Naive thymus-derived CD4-positive, alpha-beta T cell (primary cell): Measurements from ENCODE around the gene GNA14. TPM values are rescaled to one million over a fixed set of nuclear protein-coding genes. Genes with fewer than 3 reads are reported as not detected.
"Not testable (repeated sequence)": the region's sequence is repeated elsewhere in the genome, so short reads cannot be mapped to it uniquely, and the experiment has no call there.

Experiments
- ATAC-seq: fragments of 150-1000 bp; cut with Tn5 transposase; 2 replicates; pipeline ENCODE4 v1.10.0; 2021; ENCODE audit warnings: mild to moderate bottlenecking, moderate library complexity
- CTCF ChIA-PET: fragments of 350-600 bp; sonication (Branson Sonifier 250); formaldehyde crosslinking; loops from one replicate; lab custom pipeline; 2021; ENCODE audit warnings: antibody characterized with exemption; lab: Charles Lee
- POLR2A ChIA-PET: fragments of 350-600 bp; sonication (Branson Sonifier 250); formaldehyde crosslinking; loops from one replicate; lab custom pipeline; 2021; ENCODE audit warnings: antibody characterized with exemption, inconsistent platforms; lab: Charles Lee
- DNase-seq, 9 donors: peaks; one replicate each; pipeline versions ENCODE4 v3.0.0 to v3.0.0-alpha.2; 2020 to 2022; ENCODE audit warnings: mixed read lengths in 1 of 9
- H3K27ac ChIP-seq: one replicate; pipeline ENCODE4 v1.7.0; 2013; ENCODE audit warnings: mild to moderate bottlenecking, low read depth, low read length, moderate library complexity
- H3K27me3 ChIP-seq, 2 donors: one replicate each; pipeline ENCODE4 v1.7.0; 2013; ENCODE audit warnings: low read length in 2 of 2, mild to moderate bottlenecking in 2 of 2, moderate library complexity in 2 of 2; ENCODE audit not compliant: control insufficient read depth in 2 of 2, insufficient read depth in 2 of 2
- H3K36me3 ChIP-seq, 3 experiments: 1 replicate in 2 of 3; 2 replicates in 1 of 3; pipeline ENCODE4 v1.7.0; 2013; ENCODE audit warnings: low read length in 3 of 3, mild to moderate bottlenecking in 3 of 3, moderate library complexity in 1 of 3; ENCODE audit not compliant: insufficient read depth in 3 of 3, control insufficient read depth in 2 of 3
- H3K4me1 ChIP-seq, 2 donors: one replicate each; pipeline ENCODE4 v1.7.0; 2013; ENCODE audit warnings: low read length in 2 of 2, mild to moderate bottlenecking in 2 of 2, moderate library complexity in 1 of 2; ENCODE audit not compliant: control insufficient read depth in 2 of 2, insufficient read depth in 2 of 2
- H3K4me3 ChIP-seq: 2 replicates; pipeline ENCODE4 v1.7.0; 2013; ENCODE audit warnings: mild to moderate bottlenecking, low read length
- H3K9me3 ChIP-seq, 3 experiments: 1 replicate in 2 of 3; 2 replicates in 1 of 3; pipeline ENCODE4 v1.7.0; 2013; ENCODE audit warnings: low read length in 3 of 3; ENCODE audit not compliant: control insufficient read depth in 2 of 3
- H3K27ac Mint-ChIP-seq, 9 donors: one replicate each; pipeline ENCODE4 v1.8.0; 2020 to 2022; ENCODE audit warnings: mixed read lengths in 9 of 9, mild to moderate bottlenecking in 8 of 9, moderate library complexity in 5 of 9, inconsistent platforms in 2 of 9
- H3K27me3 Mint-ChIP-seq, 5 donors: one replicate each; pipeline ENCODE4 v1.8.0; 2021 to 2022; ENCODE audit warnings: mixed read lengths in 5 of 5, mild to moderate bottlenecking in 1 of 5
- H3K36me3 Mint-ChIP-seq, 5 donors: one replicate each; pipeline ENCODE4 v1.8.0; 2020 to 2022; ENCODE audit warnings: mixed read lengths in 5 of 5, mild to moderate bottlenecking in 3 of 5, inconsistent platforms in 1 of 5
- H3K4me1 Mint-ChIP-seq, 7 donors: one replicate each; pipeline ENCODE4 v1.8.0; 2020 to 2022; ENCODE audit warnings: mixed read lengths in 7 of 7, mild to moderate bottlenecking in 3 of 7, inconsistent platforms in 1 of 7
- H3K4me3 Mint-ChIP-seq, 10 donors: one replicate each; pipeline ENCODE4 v1.8.0; 2020 to 2022; ENCODE audit warnings: mild to moderate bottlenecking in 10 of 10, mixed read lengths in 10 of 10, moderate library complexity in 6 of 10, inconsistent platforms in 2 of 10
- H3K9me3 Mint-ChIP-seq, 11 donors: one replicate each; pipeline ENCODE4 v1.8.0; 2020 to 2022; ENCODE audit warnings: mixed read lengths in 11 of 11, mild to moderate bottlenecking in 4 of 11, inconsistent platforms in 1 of 11, moderate library complexity in 1 of 11
- intact Hi-C, 2 donors: fragments of 100-400 bp; cut with micrococcal nuclease; formaldehyde crosslinking; loops; one replicate each; pipeline ENCODE4 v1.15.1; 2023
- polyA plus RNA-seq, 2 donors: library from polyadenylated mRNA; unstranded; fragments of 300-500 nt; fragmentation: Illumina TruSeq; gene quantifications; one replicate each; pipeline ENCODE4 v1.2.3, GENCODE V29; 2021
- total RNA-seq, 6 experiments: library from RNA in 5 of 6; stranded (reverse) in 5 of 6; gene quantifications; 1 replicate in 5 of 6; 2 replicates in 1 of 6; pipeline ENCODE4 v1.2.3 and lab custom pipeline; 2021 to 2026

Gene GNA14
- total RNA-seq (under 1 TPM in 1 of 5 experiments, not detected in 4; 0.34 TPM), polyA plus RNA-seq (not detected), total RNA-seq (lab: John Stamatoyannopoulos, UW) (not detected)

- Mint-ChIP-seq H3K9me3 (peaks cover 0 to 2% (median 0%) of the 10 kb centered on the region in 11 donors), H3K27ac (no peak within 1 kb of the TSS), H3K36me3 (peaks cover 0 to 2% (median 0%) of the 10 kb centered on the region in 5 donors), H3K4me3 (peak within 1 kb of the TSS; percentile 44 to 81 (median 72)), H3K27me3 (peaks cover 36 to 59% (median 47%) of the 10 kb centered on the region in 5 donors), H3K4me1 (peaks cover 0 to 22% (median 14%) of the 10 kb centered on the region in 7 donors)
- no peaks in the 10 kb centered on the region for H3K27me3 ChIP-seq
- no peaks in the 10 kb centered on the region for H3K9me3 ChIP-seq
- ChIA-PET CTCF (interaction anchor here (0.5 kb wide), 1 partner anchor 194 kb away, joined by 3 read pairs; no protein-coding TSS in a partner anchor), POLR2A (no interaction called here)
- no peaks in the 10 kb centered on the region for H3K4me1 ChIP-seq
- DNase-seq: peak in 1 of 9 donors; percentile 26
- no peaks in the 10 kb centered on the region for H3K36me3 ChIP-seq
- H3K27ac ChIP-seq: no peak within 1 kb of the TSS
- peak; percentile 33 for ATAC-seq
- intact Hi-C loops: no loop called here
- H3K4me3 ChIP-seq: peak within 1 kb of the TSS; percentile 20
Observed at GRCh38 chr9:77648234-77649108, at the start of gene GNA14. Gene GNA14 (minus strand): TSS chr9:77648322. CDS start chr9:77647793, 529 bp downstream.

DNA sequence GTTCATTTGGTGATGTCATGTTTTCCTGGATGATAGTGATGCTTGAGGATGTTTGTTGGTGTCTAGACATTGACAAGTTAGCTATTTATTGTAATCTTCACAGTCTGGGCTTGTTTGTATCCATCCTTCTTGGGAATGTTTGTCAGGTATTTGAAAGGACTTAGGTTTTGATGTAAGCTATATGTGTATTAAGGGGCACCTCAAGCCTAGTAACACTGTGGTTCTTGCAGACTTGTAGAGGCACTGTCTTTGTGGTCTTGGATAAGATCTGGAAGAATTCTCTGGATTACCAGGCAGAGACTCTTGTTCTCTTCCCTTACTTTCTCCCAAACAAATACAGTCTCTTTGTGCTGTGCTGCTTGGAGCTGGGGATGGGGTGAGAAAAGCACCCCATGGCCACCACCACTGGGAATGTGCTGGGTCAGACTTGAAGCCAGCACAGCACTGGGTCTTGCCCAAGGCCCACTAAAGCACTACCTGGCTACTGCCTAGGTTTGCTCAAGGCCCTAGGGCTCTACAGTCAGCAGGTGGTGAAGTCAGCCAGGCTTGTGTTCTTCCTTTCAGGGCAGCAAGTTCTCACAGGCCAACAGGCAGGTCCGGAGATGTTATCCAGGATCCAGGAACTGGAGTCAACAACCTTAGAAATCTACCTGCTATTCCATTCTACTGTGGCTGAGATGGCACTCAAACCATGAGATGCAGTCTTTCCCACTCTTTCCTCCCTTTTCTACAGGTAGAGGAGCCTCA, 49.3 kb upstream of the GNA14 start:
- Histone ChIP-seq H3K27ac (no peak overlapping the region), H3K9me3 (no peaks in the 10 kb centered on the region), H3K4me3 (no peak overlapping the region), H3K36me3 (no peaks in the 10 kb centered on the region), H3K27me3 (no peaks in the 10 kb centered on the region), H3K4me1 (no peaks in the 10 kb centered on the region)
- intact Hi-C loops: no loop called here
- ATAC-seq (no peak), DNase-seq (no peak)
- peaks cover 0 to 20% (median 13%) of the 10 kb centered on the region in 5 donors for H3K27me3 Mint-ChIP-seq
- ChIA-PET POLR2A (no interaction called here), CTCF (no interaction called here)
- peaks cover 0 to 6% (median 4%) of the 10 kb centered on the region in 5 donors for H3K36me3 Mint-ChIP-seq
- no peak overlapping the region for H3K4me3 Mint-ChIP-seq
- H3K27ac Mint-ChIP-seq: no peak overlapping the region
- peaks cover 0 to 46% (median 14%) of the 10 kb centered on the region in 11 donors for H3K9me3 Mint-ChIP-seq
- H3K4me1 Mint-ChIP-seq: no peaks in the 10 kb centered on the region

GRCh38 chr9:77690723-77691122, 42.6 kb upstream of the GNA14 start:
- H3K27me3 Mint-ChIP-seq: peaks cover 3 to 20% (median 9%) of the 10 kb centered on the region in 5 donors
- DNase-seq, intact Hi-C loops, ATAC-seq, H3K9me3 ChIP-seq, H3K36me3 ChIP-seq, H3K4me1 Mint-ChIP-seq, POLR2A ChIA-PET, H3K36me3 Mint-ChIP-seq, H3K27ac ChIP-seq, CTCF ChIA-PET, H3K27me3 ChIP-seq, H3K4me1 ChIP-seq, H3K27ac Mint-ChIP-seq, H3K4me3 Mint-ChIP-seq, H3K4me3 ChIP-seq: not testable (repeated sequence)
- peaks cover 0 to 52% (median 10%) of the 10 kb centered on the region in 11 donors for H3K9me3 Mint-ChIP-seq

DNA sequence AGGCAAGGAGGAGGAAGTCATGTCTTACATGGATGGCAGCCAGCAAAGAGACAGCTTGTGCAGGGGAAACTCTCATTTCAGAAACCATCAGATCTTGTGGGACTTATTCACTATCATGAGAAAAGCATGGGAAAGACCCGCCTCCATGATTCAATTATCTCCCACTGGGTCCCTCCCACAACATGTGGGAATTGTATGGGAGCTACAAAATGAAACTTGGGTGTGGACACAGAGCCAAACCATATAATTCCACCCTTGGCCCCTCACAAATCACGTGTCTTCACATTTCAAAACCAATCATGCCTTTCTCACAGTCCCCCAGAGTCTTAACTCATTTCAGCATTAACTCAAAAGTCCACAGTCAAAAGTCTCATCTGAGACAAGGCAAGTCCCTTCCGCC, 42.0 kb upstream of the GNA14 start:
- CTCF ChIA-PET: not testable (repeated sequence)

DNA sequence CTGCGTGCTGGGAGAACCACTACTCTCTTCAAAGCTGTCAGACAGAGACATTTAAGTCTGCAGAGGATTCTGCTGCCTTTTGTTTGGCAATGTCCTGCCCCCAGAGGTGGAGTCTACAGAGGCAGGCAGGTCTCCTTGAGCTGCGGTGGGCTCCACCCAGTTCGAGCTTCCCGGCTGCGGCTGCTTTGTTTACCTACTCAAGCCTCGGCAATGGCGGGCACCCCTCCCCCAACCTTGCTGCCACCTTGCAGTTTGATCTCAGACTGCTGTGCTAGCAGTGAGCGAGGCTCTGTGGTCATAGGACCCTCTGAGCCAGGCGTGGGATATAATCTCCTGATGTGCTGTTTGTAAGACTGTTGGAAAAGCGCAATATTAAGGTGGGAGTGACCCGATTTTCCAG, 39.6 kb upstream of the GNA14 start:
- H3K4me1 ChIP-seq, H3K36me3 ChIP-seq, CTCF ChIA-PET, H3K27ac ChIP-seq, H3K36me3 Mint-ChIP-seq, ATAC-seq, POLR2A ChIA-PET, H3K9me3 ChIP-seq, H3K4me3 ChIP-seq, DNase-seq, H3K4me1 Mint-ChIP-seq, H3K27ac Mint-ChIP-seq, H3K4me3 Mint-ChIP-seq, intact Hi-C loops, H3K27me3 ChIP-seq: not testable (repeated sequence)
- Mint-ChIP-seq H3K9me3 (peaks cover 0 to 42% (median 8%) of the 10 kb centered on the region in 11 donors), H3K27me3 (peaks cover 0 to 13% (median 3%) of the 10 kb centered on the region in 5 donors)

More for the DNA sequence above, 42.0 kb upstream of the GNA14 start:
- H3K27ac Mint-ChIP-seq, H3K36me3 Mint-ChIP-seq, H3K9me3 ChIP-seq, H3K4me3 ChIP-seq, H3K4me3 Mint-ChIP-seq, H3K4me1 Mint-ChIP-seq, H3K27ac ChIP-seq, ATAC-seq, H3K27me3 ChIP-seq, H3K36me3 ChIP-seq, H3K4me1 ChIP-seq, DNase-seq, POLR2A ChIA-PET, intact Hi-C loops: not testable (repeated sequence)
- Mint-ChIP-seq H3K27me3 (peaks cover 3 to 20% (median 9%) of the 10 kb centered on the region in 5 donors), H3K9me3 (peaks cover 0 to 46% (median 10%) of the 10 kb centered on the region in 11 donors)

DNA sequence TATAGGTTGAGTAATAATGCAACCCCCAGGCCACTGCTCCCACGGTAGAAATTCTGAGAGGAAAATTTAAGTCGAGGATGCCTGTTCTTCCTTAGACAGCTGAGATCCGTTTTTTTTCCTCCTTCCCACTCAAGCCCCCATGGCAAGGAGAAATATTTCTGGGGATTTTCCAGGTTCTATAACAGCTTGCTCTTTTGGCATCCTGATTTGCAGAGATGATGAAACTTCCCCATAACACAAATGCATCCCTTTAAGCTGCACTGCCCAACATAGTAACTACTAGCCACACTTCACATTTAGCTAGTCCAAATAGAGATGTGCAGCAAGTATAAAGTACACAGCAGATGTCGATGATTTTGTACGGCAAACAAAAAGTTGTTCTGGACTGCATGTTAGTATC, 32.5 kb upstream of the GNA14 start:
- POLR2A ChIA-PET: no interaction called here
- no peaks in the 10 kb centered on the region for H3K4me1 ChIP-seq
- H3K36me3 ChIP-seq: no peaks in the 10 kb centered on the region
- Mint-ChIP-seq H3K36me3 (no peaks in the 10 kb centered on the region), H3K27me3 (no peaks in the 10 kb centered on the region), H3K4me3 (no peak overlapping the region), H3K4me1 (no peaks in the 10 kb centered on the region), H3K27ac (no peak overlapping the region), H3K9me3 (peaks cover 0 to 10% (median 0%) of the 10 kb centered on the region in 11 donors)
- H3K4me3 ChIP-seq: no peak overlapping the region
- H3K27ac ChIP-seq: no peak overlapping the region
- intact Hi-C loops: no loop called here
- CTCF ChIA-PET: no interaction called here
- no peak for DNase-seq
- no peaks in the 10 kb centered on the region for H3K27me3 ChIP-seq
- ATAC-seq: no peak
- H3K9me3 ChIP-seq: no peaks in the 10 kb centered on the region
